ENCODE measurements around the gene FGD5. TPM values are rescaled to one million over a fixed set of nuclear protein-coding genes. Genes with fewer than 3 reads are reported as not detected.

FGD5 gene
- total and polyA plus RNA-seq, 12 donors = 8.9 to 23.4 (median 15.9) TPM

GRCh38 chr3:14780927-14781507 is 37.7 kb upstream of the FGD5 start:
- Histone ChIP-seq H3K9me3 (peaks cover 0 to 25% (median 8%) of the 10 kb centered on the region in 11 donors), H3K27me3 (peaks cover 0 to 13% (median 0%) of the 10 kb centered on the region in 7 donors), H3K4me1 (peaks cover 0 to 18% (median 0%) of the 10 kb centered on the region in 9 donors), H3K27ac (no peak overlapping the region), H3K36me3 (no peaks in the 10 kb centered on the region), H3K4me3 (no peak overlapping the region)
- TF ChIP-seq CTCF (IDR thresholded peaks at IDR 0.05) = peak; percentile 39 to 82 (median 70)
- ATAC-seq (peak; percentile 65 to 93 (median 88)), DNase-seq (peak; percentile 46 to 61)
- WGBS, 2 donors = 29 to 35% methylated on average over 12 of the region's 12 CpGs
- intact Hi-C loops (cut with DNase I) = loop anchor here in 7 of 10 donors (2.0 to 10.0 kb wide), 5 partner anchors 104 to 276 kb away; partner anchors contain the start of gene C3orf20 (in 4 of the 7)

GRCh38 chr3:14783480-14784086 is 35.2 kb upstream of the FGD5 start:
- no peak for TF ChIP-seq CTCF (IDR thresholded peaks at IDR 0.05)
- intact Hi-C loops (cut with DNase I) = loop anchor here in 5 of 10 donors (5.0 to 10.0 kb wide), 3 partner anchors 106 to 279 kb away; partner anchors contain the start of gene C3orf20 (in 3 of the 5)
- 85 to 86% methylated on average over 2 of the region's 2 CpGs for WGBS, 2 donors
- Histone ChIP-seq H3K27me3 (peaks cover 0 to 27% (median 0%) of the 10 kb centered on the region in 7 donors), H3K9me3 (peaks cover 0 to 16% (median 7%) of the 10 kb centered on the region in 11 donors), H3K36me3 (no peaks in the 10 kb centered on the region), H3K4me1 (peaks cover 0 to 18% (median 0%) of the 10 kb centered on the region in 9 donors), H3K4me3 (no peak overlapping the region), H3K27ac (no peak overlapping the region)
- no peak for DNase-seq
- no peak for ATAC-seq

- Histone ChIP-seq H3K27ac (no peak overlapping the region), H3K4me3 (no peak overlapping the region), H3K4me1 (peaks cover 0 to 18% (median 0%) of the 10 kb centered on the region in 9 donors), H3K9me3 (peaks cover 0 to 10% (median 1%) of the 10 kb centered on the region in 11 donors), H3K36me3 (no peaks in the 10 kb centered on the region), H3K27me3 (peaks cover 0 to 28% (median 0%) of the 10 kb centered on the region in 7 donors)
- ATAC-seq (peak in 1 of 8 donors; percentile 29), DNase-seq (no peak)
- intact Hi-C loops (cut with DNase I) = loop anchor here in 5 of 10 donors (5.0 to 10.0 kb wide), 3 partner anchors 107 to 279 kb away; partner anchors contain the start of gene C3orf20 (in 3 of the 5)
- WGBS, 2 donors = 50% methylated on average over 6 to 8 of the region's 8 CpGs
- TF ChIP-seq CTCF (IDR thresholded peaks at IDR 0.05) = no peak
These were observed 34.6 kb upstream of the FGD5 start for GRCh38 chr3:14784087-14784681.
